ENCODE measurements around the gene FOXL2NB.

FOXL2NB gene

GRCh38 chr3:138947495-138948121, 591 bp downstream of the FOXL2NB start:
- no peak for DNase-seq

GRCh38 chr3:138948371-138949001, 1.5 kb downstream of the FOXL2NB start:
- no peak for DNase-seq

GRCh38 chr3:138949002-138949418, 2.0 kb downstream of the FOXL2NB start:
- no peak for DNase-seq

DNA sequence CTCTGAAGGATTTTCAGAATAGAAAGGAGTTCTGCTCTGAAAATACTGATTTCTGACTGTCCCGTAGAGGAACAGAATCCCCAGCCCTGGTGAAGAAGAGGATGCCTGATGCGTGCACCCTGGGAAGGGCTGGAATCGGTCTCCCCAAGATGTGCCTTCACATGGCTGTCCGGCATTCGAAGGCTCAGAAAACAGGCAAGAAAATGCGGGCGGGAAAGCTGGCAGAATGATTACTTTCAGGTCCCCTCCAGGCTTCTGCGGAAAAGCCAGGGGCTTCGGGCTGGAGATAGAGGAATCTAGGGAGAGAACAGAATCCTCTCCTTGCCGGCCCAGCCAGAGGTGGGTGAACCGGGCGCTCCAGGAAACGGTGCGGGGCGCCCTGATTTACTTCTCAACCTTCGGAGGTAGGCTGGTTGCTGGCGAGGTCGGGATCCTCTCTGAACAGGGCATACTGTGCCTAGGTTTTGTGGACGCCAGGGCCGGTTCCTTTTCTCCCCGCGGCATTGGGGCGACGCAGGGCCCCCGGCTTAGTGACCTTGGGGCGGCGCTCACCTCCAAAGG, 2.5 kb downstream of the FOXL2NB start:
- no peak for DNase-seq

GRCh38 chr3:138950006-138950644, 3.1 kb downstream of the FOXL2NB start:
- DNase-seq = peak; percentile 56

- DNase-seq = no peak
Observed at GRCh38 chr3:138950701-138951100, 3.7 kb downstream of the FOXL2NB start.

- DNase-seq = peak; percentile 21
Observed at GRCh38 chr3:138960417-138960852, 13.4 kb downstream of the FOXL2NB start.

DNA sequence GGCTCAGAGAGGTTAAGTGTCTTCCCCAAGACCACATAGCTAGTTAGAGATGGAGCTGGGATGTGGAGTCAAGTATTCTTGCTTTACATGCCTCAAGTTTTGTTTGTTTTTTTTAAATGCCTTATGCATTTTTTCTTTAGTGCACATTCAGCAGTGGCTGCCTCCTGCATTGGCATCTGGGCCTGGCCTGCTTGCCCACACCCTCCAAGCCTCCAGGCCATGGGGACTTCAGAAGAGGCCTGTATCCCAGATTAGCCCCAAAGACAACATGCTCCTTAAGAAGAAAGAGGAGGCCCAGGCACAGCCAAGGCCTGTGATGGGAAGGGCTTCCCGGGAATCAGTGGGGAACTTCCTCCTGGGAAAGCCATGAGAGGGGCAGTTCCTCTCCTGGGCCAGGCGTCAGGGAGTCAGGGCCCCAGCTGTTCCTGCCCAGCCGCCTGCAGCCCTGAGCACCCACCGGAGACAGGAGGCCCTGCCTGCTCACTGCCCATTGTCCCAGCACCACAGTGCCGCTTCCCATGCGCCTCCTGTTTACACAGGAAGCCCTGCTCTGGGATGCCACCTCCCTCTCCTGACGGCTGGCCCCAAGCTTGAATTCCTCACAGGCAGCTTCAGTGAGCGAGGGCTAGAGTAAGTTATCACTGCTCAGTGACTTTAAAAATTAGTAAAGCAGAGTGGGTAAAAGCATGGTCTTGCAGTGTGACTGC, 16.0 kb downstream of the FOXL2NB start:
- DNase-seq = no peak

DNA sequence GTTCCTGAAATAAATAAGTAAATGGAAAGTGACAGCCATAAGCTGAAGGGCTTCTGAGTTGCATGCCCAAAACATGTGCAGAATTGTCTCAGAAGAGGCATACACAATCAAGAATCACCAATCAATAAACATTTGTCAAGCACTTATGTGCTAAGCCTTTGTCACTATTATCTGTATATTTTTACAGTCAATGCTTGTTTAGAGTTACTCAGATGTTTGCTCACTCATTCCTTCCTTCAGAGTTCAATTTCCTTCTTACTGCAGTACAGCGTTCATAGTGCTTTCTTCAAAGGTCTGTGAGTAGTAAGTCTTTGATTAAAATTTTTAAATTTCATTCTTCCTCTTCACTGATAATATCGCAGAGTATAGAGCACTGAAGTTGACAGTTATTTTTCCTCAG, 17.2 kb downstream of the FOXL2NB start:
- DNase-seq = no peak

DNA sequence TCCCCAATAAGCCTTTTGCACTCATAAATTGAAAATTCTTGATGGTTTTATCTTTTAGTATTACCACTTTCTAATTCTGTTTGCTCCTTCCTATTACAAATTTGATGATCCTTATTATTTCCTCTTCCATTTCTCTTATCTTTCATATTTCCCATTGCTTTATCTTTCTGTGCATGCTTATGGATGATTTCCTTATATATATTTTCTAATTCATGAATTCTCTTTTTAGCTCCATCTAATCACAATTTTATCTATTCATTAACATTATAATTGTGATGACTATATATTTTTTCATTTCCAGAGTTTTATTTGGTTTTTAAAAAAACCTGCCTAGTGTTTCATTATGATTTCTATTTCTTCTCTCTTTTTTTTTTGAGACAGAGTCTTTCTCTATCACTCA, 17.9 kb downstream of the FOXL2NB start:
- no peak for DNase-seq

DNA sequence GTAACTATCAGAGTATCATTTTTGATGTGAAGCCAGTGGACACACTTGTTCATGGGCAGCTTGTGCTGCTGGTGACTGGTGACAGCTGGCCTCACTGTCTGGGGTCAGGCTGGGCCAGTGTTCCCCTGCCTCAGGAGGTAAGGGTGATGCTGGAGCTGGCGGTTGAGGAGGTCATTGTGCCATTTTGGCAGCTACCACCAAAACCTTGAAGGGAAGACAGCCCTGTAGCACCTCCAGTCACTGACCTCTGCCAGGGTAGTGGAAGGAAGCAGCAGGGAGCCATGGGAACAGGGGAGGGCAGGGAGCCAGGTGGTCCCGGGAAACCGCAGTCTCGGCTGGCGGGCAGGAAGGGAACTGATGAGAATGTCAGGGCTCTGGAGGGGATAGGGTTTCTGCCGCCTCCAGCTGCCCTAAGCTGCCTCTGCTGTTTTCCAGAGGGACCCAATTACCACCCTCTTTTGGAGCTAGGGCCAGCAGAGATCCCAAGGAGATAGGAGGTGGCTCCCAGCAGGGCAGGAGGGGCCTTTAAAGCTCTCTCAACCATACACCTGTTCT, 24.8 kb downstream of the FOXL2NB start:
- DNase-seq = no peak

DNA sequence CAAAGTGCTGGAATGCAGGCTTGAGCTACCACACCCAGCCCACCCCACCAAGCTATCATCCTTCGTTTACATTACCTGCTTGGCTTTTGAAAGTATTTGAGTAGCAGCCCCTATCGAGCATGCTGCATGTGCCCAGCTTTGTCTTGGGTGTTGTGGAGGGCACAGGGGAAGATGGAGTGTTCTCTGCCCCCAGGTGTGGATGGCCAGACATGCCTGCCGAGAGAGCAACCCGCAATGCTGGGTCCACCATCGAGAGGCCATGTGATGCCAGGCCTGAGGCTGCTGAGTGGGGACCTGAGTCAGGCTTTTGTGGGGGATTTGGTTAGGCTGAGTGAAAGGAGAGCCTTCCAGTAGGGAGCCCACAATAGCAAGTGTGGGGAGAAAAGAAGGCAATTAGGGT, 25.9 kb downstream of the FOXL2NB start:
- no peak for DNase-seq

GRCh38 chr3:138974462-138974861, 27.4 kb downstream of the FOXL2NB start:
- DNase-seq = no peak

GRCh38 chr3:138975351-138975750, 28.3 kb downstream of the FOXL2NB start:
- no peak for DNase-seq

DNA sequence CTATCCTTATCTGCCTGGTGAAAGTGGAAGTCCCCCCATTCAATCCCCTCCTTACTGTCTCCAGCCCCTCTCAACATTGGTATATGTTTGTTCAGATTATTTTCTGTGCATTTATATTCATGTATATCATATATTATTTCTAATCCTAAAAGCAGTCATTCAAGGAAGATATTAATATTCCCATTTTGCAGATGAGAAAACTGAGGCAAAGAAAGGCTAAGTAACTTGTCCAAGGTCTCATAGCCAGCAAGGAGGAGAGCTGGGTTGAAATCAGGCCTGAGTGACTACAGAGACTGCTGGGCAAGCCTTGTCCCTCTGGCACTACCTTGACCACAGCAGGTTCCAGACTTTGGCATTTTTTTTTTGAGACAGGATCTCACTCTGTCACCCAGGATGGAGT, 29.0 kb downstream of the FOXL2NB start:
- DNase-seq = no peak

DNA sequence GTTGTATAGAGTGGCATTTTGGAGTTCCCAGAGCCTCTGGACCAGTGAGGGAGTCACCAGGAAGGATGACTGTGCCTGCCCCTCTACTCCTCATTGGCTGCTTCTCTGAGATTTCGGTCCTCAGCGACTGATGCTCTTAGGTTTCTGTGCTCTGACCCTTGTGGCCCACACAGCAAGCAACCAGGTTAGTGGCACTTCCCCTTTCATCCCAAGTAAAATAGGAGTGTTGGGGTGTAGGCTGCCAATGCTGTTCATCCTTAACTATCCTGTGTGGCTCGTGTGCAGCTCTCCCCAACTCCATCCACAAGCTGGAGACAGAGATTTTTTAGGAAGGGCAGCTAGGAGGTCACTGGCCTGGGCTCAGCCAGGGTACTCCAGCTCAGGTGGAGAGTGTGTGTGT, 37.8 kb downstream of the FOXL2NB start:
- DNase-seq = no peak

DNA sequence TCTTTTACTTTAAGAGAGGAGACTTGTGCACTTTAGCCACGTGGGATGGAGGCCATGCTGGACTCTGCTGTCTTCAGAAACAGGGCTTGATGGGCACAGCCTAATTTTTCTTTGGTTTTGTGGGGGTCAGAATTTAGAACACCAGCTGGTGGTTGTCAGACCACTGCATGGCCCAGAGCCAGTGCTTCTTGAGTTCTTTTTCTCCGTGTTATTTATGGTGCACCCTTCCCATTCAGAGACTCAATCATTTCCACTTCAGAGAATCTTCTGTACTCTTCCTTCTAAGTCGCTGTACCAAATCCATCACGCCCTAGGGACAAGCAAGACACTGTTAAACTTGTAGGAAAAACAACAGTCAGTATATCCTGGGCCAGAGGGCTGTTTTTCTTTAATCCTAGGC, 38.9 kb downstream of the FOXL2NB start:
- no peak for DNase-seq

DNA sequence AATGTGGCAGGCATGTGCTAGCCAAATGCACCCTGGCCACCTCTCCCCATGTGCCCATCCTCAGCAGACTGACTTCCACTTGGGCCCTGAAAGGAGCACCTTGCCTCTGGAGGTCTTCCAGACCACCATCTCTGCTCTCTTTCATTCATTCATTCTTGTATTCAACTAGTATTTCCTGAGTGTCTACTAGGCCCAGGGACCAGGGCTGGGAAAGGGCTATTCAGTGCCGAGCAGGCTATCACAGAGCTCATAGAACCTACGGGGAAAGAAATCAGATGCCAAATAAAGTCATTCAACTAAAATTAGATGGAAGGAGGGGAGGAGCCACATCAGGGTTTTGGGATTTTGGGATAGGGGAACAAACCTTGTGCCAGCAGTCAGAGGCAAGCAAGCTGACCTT, 40.2 kb downstream of the FOXL2NB start:
- DNase-seq = no peak

GRCh38 chr3:138995706-138996105, 48.7 kb downstream of the FOXL2NB start:
- no peak for DNase-seq
